Transverse colon (tissue), 4 donors: Measurements from ENCODE around the gene TXLNG. TPM values are rescaled to one million over a fixed set of nuclear protein-coding genes. Genes with fewer than 3 reads are reported as not detected.

Source experiments
- DNase-seq: peaks from one replicate; pipeline ENCODE4 v3.0.0-alpha.2; 2019
- H3K27ac ChIP-seq, 4 donors: fragments of 200-600 bp; sonication (generic); 2 replicates each; pipeline ENCODE4 v1.5.1; 2016 to 2018; ENCODE audit warnings: inconsistent platforms in 4 of 4
- H3K27me3 ChIP-seq: fragments of 200-600 bp; sonication (generic); 2 replicates; pipeline ENCODE4 v1.5.1; 2017; ENCODE audit warnings: inconsistent platforms
- H3K36me3 ChIP-seq, 4 donors: fragments of 200-600 bp; sonication (generic); 2 replicates each; pipeline ENCODE4 v1.5.1; 2017 to 2019; ENCODE audit warnings: inconsistent platforms in 4 of 4
- H3K4me1 ChIP-seq, 4 donors: fragments of 200-600 bp; sonication (generic); 2 replicates each; pipeline ENCODE4 v1.5.1; 2017 to 2020; ENCODE audit warnings: inconsistent platforms in 4 of 4
- H3K4me3 ChIP-seq, 4 donors: fragments of 200-600 bp; sonication (generic); 1 replicate in 1 of 4; 2 replicates in 3 of 4; pipeline versions ENCODE4 v1.5.1 to v1.6.1; 2017 to 2019; ENCODE audit warnings: inconsistent platforms in 4 of 4
- H3K9me3 ChIP-seq, 2 donors: fragments of 200-600 bp; sonication (generic); 2 replicates each; pipeline ENCODE4 v1.5.1; 2017 to 2019; ENCODE audit warnings: inconsistent platforms in 2 of 2
- EP300 ChIP-seq: sonication (generic); formaldehyde crosslinking; IDR thresholded peaks from one replicate; pipeline ENCODE4 v1.6.1; 2017; ENCODE audit warnings: antibody characterized with exemption, low read depth
- POLR2A ChIP-seq: fragments of 450-650 bp; IDR thresholded peaks from one replicate; pipeline ENCODE4 v1.6.1; 2016; ENCODE audit warnings: antibody characterized with exemption, mild to moderate bottlenecking, moderate library complexity
- POLR2AphosphoS5 ChIP-seq, 3 donors: sonication (generic); formaldehyde crosslinking; IDR thresholded peaks; one replicate each; pipeline ENCODE4 v1.6.1; 2016; ENCODE audit warnings: antibody characterized with exemption in 3 of 3
- WGBS, 2 donors: methylation state at CpG; one replicate each; pipeline ENCODE4 v1.1.5; 2018; ENCODE audit warnings: low coverage in 1 of 2; 5-methylcytosine and 5-hydroxymethylcytosine counted together
- in situ Hi-C, 4 donors: fragments of 200-750 bp; cut with MboI; loops; one replicate each; pipeline versions ENCODE4 v1.15.0 to v1.15.1; 2017; ENCODE audit warnings: low sequenced_read_pairs in 3 of 4, low pct_ligation_motif_present in 1 of 4, low pct_unique_long_range_greater_than_20kb in 1 of 4
- intact Hi-C: fragments of 100-400 bp; cut with DNase I; formaldehyde crosslinking; loops from one replicate; pipeline ENCODE4 v1.15.1; 2023; ENCODE audit warnings: low total_unique reads
- total RNA-seq, 4 donors: library from RNA; depleted of rRNA; stranded (reverse); fragments of >200 nt; gene quantifications; one replicate each; pipeline ENCODE4 v1.1.0, GENCODE V29; 2016
- TF ChIP-seq, protein P1 (sequence below), 5 experiments: fragments of 200-600 bp in 3 of 5; fragments of 450-650 bp in 2 of 5; sonication (generic) in 3 of 5; IDR thresholded peaks; 1 replicate in 2 of 5; 2 replicates in 3 of 5; pipeline ENCODE4 v1.5.1; 2016 to 2017; ENCODE audit warnings: antibody characterized with exemption in 5 of 5, inconsistent platforms in 3 of 5, mild to moderate bottlenecking in 2 of 5, moderate library complexity in 1 of 5

TXLNG gene
- total RNA-seq, 4 donors from 2014 or later = 3.4 to 24.7 (median 12.4) TPM

DNA sequence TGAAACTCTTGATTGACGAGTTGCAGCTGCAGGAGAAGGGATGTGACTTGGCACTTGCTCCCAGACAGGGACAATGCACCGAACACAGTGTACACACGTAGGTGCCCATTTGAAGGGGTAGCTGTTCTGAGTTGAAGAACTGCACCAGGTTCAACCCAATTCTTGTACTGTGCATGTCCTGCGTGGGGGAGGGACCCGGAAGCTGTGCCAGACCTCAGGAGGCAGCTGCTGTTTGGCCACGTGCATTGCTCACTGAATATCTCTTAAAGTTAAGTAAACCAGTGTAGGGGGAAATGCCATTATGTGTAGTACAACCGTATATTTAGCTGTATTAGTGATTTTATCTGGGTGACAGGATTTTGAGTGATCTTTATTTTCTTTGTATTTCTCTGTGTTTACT, 95.9 kb downstream of the TXLNG start:
- H3K9me3 ChIP-seq = no peaks in the 10 kb centered on the region
- DNase-seq = peak; percentile 57
- TF ChIP-seq, protein P1, sequence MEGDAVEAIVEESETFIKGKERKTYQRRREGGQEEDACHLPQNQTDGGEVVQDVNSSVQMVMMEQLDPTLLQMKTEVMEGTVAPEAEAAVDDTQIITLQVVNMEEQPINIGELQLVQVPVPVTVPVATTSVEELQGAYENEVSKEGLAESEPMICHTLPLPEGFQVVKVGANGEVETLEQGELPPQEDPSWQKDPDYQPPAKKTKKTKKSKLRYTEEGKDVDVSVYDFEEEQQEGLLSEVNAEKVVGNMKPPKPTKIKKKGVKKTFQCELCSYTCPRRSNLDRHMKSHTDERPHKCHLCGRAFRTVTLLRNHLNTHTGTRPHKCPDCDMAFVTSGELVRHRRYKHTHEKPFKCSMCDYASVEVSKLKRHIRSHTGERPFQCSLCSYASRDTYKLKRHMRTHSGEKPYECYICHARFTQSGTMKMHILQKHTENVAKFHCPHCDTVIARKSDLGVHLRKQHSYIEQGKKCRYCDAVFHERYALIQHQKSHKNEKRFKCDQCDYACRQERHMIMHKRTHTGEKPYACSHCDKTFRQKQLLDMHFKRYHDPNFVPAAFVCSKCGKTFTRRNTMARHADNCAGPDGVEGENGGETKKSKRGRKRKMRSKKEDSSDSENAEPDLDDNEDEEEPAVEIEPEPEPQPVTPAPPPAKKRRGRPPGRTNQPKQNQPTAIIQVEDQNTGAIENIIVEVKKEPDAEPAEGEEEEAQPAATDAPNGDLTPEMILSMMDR (IDR thresholded peaks at IDR 0.05) = no peak
- TF ChIP-seq POLR2AphosphoS5 (IDR thresholded peaks at IDR 0.05) (no peak), POLR2A (no peak), EP300 (no peak)
- H3K27ac ChIP-seq = peak overlapping the region; percentile 75 to 82 (median 80)
- H3K27me3 ChIP-seq = no peaks in the 10 kb centered on the region
- no peaks in the 10 kb centered on the region for H3K36me3 ChIP-seq
- H3K4me1 ChIP-seq = no peaks in the 10 kb centered on the region
- intact Hi-C loops (no loop called here), in situ Hi-C loops (loop anchor here in 3 of 4 donors (10.0 to 25.0 kb wide), 3 partner anchors 57 to 163 kb away; no protein-coding TSS in a partner anchor)
- 25% methylated on average over 7 of the region's 7 CpGs; no CpG with 5 or more reads in 1 of the 2 donors for WGBS, 2 donors
- peak overlapping the region in 3 of 4 donors; percentile 34 to 53 (median 35) for H3K4me3 ChIP-seq

DNA sequence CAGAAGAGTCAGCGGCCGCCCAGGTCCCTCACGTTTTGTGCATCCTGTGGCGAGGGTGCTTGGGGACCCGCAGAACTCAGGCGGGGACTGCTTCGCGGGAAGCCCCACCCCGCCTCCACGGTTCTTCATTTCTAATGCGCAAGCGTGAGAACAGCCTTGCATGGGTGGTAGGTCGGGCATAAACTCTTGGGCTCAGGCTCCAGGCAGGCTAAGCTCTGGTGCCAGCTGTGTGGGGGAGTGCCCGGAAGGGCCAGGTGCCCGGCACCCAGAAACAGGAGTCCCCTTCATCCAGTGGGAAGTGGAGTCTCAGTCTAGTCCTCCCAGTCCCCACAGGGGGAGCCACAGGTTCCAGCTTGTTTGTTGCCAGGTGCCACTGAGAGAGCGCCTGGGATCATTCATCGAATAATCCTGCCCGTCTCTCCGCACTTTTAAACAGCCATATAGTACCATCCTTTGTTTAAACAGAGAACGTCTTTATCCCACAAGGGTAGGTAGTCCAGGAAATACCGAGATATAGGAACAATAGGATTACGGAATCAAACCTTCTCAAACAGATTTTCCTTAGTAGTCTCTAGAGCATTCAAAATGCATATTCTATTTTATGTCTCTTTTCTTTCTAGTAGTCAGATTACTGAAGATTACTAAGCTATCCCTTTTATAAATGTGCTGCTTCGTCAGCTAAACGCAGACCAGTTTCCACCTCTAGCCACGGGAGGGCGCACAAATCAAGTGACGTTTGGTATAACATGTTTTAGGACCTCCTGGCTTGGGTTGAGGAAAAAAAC, 96.6 kb downstream of the TXLNG start:
- Histone ChIP-seq H3K9me3 (no peaks in the 10 kb centered on the region), H3K36me3 (no peaks in the 10 kb centered on the region), H3K4me3 (peak overlapping the region; percentile 16 to 53 (median 34)), H3K4me1 (no peaks in the 10 kb centered on the region), H3K27me3 (no peaks in the 10 kb centered on the region), H3K27ac (peak overlapping the region; percentile 75 to 82 (median 80))
- in situ Hi-C loops (loop anchor here in 3 of 4 donors (10.0 to 25.0 kb wide), 3 partner anchors 58 to 162 kb away; no protein-coding TSS in a partner anchor), intact Hi-C loops (no loop called here)
- 0 to 17% methylated on average over 3 to 26 of the region's 27 CpGs for WGBS, 2 donors
- peak; percentile 77 for DNase-seq
- no peak for TF ChIP-seq POLR2AphosphoS5 (IDR thresholded peaks at IDR 0.05)
- TF ChIP-seq, protein P1 (IDR thresholded peaks at IDR 0.05) = peak; percentile 49 to 65 (median 58)

DNA sequence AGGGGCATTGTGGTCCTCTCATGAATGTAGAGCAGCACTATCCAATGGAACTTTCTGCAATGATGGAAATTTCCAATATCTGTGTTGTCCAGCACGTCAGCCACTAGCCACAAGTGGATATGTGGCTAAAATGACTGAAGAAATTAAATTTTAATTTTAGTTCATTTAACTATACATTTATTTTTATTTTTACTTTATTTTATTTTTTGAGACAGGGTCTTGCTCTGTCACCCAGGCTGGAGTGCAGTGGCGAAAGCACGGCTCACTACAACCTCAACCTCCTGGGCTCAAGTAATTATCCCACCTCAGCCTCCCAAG, 97.2 kb downstream of the TXLNG start:
- Histone ChIP-seq H3K27me3 (no peaks in the 10 kb centered on the region), H3K9me3 (no peaks in the 10 kb centered on the region), H3K4me1 (no peaks in the 10 kb centered on the region), H3K36me3 (no peaks in the 10 kb centered on the region), H3K27ac (peak overlapping the region in 3 of 4 donors; percentile 75 to 82 (median 79)), H3K4me3 (peak overlapping the region in 1 of 4 donors; percentile 53)
- WGBS, 2 donors = 17 to 48% methylated on average over 1 to 3 of the region's 3 CpGs
- DNase-seq = no peak
- TF ChIP-seq, protein P1 (IDR thresholded peaks at IDR 0.05) = no peak
- no peak for TF ChIP-seq POLR2A
- TF ChIP-seq EP300 = no peak
- no peak for TF ChIP-seq POLR2AphosphoS5 (IDR thresholded peaks at IDR 0.05)
- intact Hi-C loops = no loop called here
- in situ Hi-C loops = loop anchor here in 3 of 4 donors (10.0 to 25.0 kb wide), 3 partner anchors 59 to 161 kb away; no protein-coding TSS in a partner anchor

DNA sequence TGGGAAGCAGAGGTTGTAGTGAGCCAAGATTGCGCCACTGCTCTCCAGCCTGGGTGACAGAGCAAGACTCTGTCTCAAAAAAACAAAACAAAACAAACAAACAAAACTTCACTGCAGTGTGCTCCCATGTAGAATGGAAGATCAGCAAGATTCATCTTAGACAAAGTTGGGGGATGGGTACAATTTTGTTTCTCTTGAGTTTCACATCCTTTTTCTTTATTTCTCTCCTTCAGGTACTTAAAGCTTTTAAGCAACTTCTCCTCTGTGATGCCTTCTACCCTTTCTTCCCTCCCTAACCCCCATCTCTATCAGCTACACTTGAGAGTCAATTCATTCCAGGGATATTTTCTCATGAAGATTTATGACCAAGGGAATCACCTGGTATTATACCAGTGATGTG, 99.4 kb downstream of the TXLNG start:
- no peak for DNase-seq
- intact Hi-C loops (no loop called here), in situ Hi-C loops (loop anchor here in 3 of 4 donors (10.0 to 25.0 kb wide), 3 partner anchors 61 to 159 kb away; no protein-coding TSS in a partner anchor)
- Histone ChIP-seq H3K36me3 (no peaks in the 10 kb centered on the region), H3K9me3 (no peaks in the 10 kb centered on the region), H3K4me3 (no peak overlapping the region), H3K27me3 (no peaks in the 10 kb centered on the region), H3K4me1 (no peaks in the 10 kb centered on the region), H3K27ac (no peak overlapping the region)
- TF ChIP-seq POLR2A (no peak), POLR2AphosphoS5 (IDR thresholded peaks at IDR 0.05) (no peak), EP300 (no peak)
- TF ChIP-seq, protein P1 (IDR thresholded peaks at IDR 0.05) = no peak
- 100% methylated on average over 1 of the region's 1 CpG for WGBS, 2 donors
